Osteocyte (in vitro differentiated cells): Measurements from ENCODE around the gene UBE2O. TPM values are rescaled to one million over a fixed set of nuclear protein-coding genes. Genes with fewer than 3 reads are reported as not detected.

ENCODE experiments used
- DNase-seq: peaks from one replicate; pipeline ENCODE4 v3.0.0; 2021; ENCODE audit warnings: mixed read lengths; ENCODE audit not compliant: unreplicated experiment; ENCODE audit errors: extremely low spot score
- H3K27ac Mint-ChIP-seq: one replicate; pipeline ENCODE4 v1.8.0; 2021; ENCODE audit warnings: mild to moderate bottlenecking, mixed read lengths; ENCODE audit not compliant: unreplicated experiment
- H3K27me3 Mint-ChIP-seq: one replicate; pipeline ENCODE4 v1.8.0; 2021; ENCODE audit warnings: mixed read lengths; ENCODE audit not compliant: unreplicated experiment
- H3K36me3 Mint-ChIP-seq: one replicate; pipeline ENCODE4 v1.8.0; 2021; ENCODE audit warnings: mixed read lengths; ENCODE audit not compliant: unreplicated experiment
- H3K4me1 Mint-ChIP-seq: one replicate; pipeline ENCODE4 v1.8.0; 2021; ENCODE audit warnings: mixed read lengths; ENCODE audit not compliant: unreplicated experiment
- H3K4me3 Mint-ChIP-seq: one replicate; pipeline ENCODE4 v1.8.0; 2021; ENCODE audit warnings: mild to moderate bottlenecking, moderate library complexity, mixed read lengths; ENCODE audit not compliant: unreplicated experiment
- H3K9me3 Mint-ChIP-seq: one replicate; pipeline ENCODE4 v1.8.0; 2021; ENCODE audit warnings: mixed read lengths; ENCODE audit not compliant: unreplicated experiment
- CTCF ChIP-seq: fragments of 200-600 bp; sonication (generic); IDR thresholded peaks from 2 replicates; pipeline ENCODE4 v1.5.0; 2021; ENCODE audit warnings: antibody characterized with exemption, mild to moderate bottlenecking, moderate library complexity
- total RNA-seq: library from RNA; stranded (reverse); gene quantifications from 2 replicates; pipeline ENCODE4 v1.2.1, GENCODE V29; 2021

UBE2O gene
- total RNA-seq, 1 donor from 2014 or later: 30.7 TPM

DNA sequence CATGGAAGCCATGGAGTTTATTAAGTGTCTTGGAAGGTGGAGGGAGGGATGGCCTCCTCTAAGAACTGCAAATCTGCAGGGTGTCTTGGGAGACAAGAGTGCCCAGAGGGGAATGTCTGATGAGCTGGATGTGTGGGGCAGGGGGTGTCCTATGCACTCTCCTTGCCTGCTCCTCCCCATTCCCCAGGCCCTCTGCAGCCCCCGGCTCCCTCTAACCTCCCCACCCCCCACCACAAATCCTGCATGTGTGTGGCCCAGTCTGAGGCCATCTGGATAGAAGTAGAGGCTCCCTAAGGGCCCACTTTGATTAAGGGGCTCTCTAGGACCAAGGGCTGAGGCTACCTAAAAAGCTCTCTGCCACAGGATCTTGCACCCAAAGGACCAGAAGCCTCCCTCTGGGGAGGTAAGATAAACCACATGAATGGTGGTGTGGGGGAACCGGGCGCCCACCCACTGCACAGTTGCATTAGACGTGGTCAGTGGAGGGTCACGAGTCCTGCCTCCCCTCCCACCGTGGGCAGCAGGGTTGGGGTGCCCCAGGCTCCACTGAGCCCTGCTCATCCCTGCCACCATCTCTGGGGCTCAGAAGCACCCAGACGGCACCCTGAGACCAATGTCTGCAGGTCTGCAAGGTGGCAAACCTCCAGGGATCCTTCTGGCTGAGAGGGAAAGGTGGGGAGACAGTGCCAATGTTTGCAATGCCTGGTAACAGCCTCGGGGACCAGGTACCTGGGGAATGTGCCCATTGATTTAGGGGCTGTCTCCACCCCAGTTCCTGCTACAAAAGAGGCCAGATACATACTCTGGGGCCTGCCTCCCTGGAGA lies 15.1 kb upstream of the UBE2O start:
- DNase-seq: no peak
- no peak for TF ChIP-seq CTCF
- peaks cover 4% of the 10 kb centered on the region for H3K4me1 Mint-ChIP-seq
- H3K27ac Mint-ChIP-seq: no peak overlapping the region
- H3K9me3 Mint-ChIP-seq: no peaks in the 10 kb centered on the region
- H3K36me3 Mint-ChIP-seq: no peaks in the 10 kb centered on the region
- no peaks in the 10 kb centered on the region for H3K27me3 Mint-ChIP-seq
- H3K4me3 Mint-ChIP-seq: no peak overlapping the region

- no peak within 1 kb of the TSS for H3K27ac Mint-ChIP-seq
- TF ChIP-seq CTCF: no peak
- H3K36me3 Mint-ChIP-seq: no peaks in the 10 kb centered on the region
- no peaks in the 10 kb centered on the region for H3K27me3 Mint-ChIP-seq
- no peak within 1 kb of the TSS for H3K4me3 Mint-ChIP-seq
- H3K4me1 Mint-ChIP-seq: peaks cover 4% of the 10 kb centered on the region
- no peak for DNase-seq
- H3K9me3 Mint-ChIP-seq: no peaks in the 10 kb centered on the region
Measured at GRCh38 chr17:76467366-76467765, 14.4 kb upstream of the UBE2O start, which contains the start of gene AANAT. AANAT (plus strand) TSS chr17:76467603; CDS start chr17:76468747, 1,144 bp downstream.

- Mint-ChIP-seq H3K4me1 (peaks cover 4% of the 10 kb centered on the region), H3K9me3 (no peaks in the 10 kb centered on the region), H3K27ac (no peak overlapping the region), H3K4me3 (no peak overlapping the region), H3K27me3 (no peaks in the 10 kb centered on the region), H3K36me3 (no peaks in the 10 kb centered on the region)
- no peak for TF ChIP-seq CTCF
- no peak for DNase-seq
Measured at GRCh38 chr17:76466775-76467130, 13.8 kb upstream of the UBE2O start.

DNA sequence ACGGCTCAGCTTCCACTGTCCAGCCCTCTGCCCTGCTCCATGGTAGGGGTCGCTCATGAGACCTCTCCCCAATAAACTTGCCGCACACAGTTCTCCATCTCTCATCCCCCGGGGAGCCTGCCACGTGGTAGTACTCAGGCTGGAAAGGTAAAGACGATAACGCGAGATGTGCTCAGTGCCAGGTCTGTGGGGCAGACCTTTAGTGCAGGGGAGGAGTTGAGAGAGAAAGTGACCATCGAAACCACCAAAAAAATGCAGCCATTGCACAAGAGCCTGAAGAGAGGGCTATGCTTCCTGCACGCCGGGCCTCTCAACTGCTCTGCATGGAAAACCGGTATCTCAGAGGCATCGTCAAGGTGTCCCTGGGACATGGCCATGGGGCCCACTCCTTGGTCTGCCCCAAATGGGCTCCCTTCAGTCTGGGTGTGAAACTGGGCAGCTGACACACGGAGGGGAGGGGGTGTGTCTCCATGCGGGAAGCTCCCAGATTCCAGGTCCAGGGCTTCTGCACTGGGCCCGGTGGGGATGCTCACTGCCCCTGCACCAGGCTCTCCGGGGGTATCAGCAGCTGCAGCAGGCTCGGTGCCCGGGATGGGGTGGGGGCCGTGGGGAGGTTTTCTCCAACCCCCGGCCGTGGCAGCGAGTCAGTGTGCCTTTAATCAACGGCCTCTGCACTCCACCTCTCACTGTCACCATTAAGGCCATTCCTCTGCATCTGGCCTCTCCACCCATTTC lies 9.8 kb upstream of the UBE2O start:
- no peaks in the 10 kb centered on the region for H3K27me3 Mint-ChIP-seq
- no peak overlapping the region for H3K27ac Mint-ChIP-seq
- no peaks in the 10 kb centered on the region for H3K9me3 Mint-ChIP-seq
- no peak for TF ChIP-seq CTCF
- no peaks in the 10 kb centered on the region for H3K36me3 Mint-ChIP-seq
- DNase-seq: no peak
- H3K4me1 Mint-ChIP-seq: peaks cover 4% of the 10 kb centered on the region
- H3K4me3 Mint-ChIP-seq: no peak overlapping the region
